ENCODE results near the gene GNRH2. TPM values are rescaled to one million over a fixed set of nuclear protein-coding genes. Genes with fewer than 3 reads are reported as not detected.

GNRH2 gene
- total and polyA plus RNA-seq, 2 of the 8 experiments (the other 6 are each of a cell fraction or from before 2014, with no cell fraction given): 0.09 to 0.82 TPM

DNA sequence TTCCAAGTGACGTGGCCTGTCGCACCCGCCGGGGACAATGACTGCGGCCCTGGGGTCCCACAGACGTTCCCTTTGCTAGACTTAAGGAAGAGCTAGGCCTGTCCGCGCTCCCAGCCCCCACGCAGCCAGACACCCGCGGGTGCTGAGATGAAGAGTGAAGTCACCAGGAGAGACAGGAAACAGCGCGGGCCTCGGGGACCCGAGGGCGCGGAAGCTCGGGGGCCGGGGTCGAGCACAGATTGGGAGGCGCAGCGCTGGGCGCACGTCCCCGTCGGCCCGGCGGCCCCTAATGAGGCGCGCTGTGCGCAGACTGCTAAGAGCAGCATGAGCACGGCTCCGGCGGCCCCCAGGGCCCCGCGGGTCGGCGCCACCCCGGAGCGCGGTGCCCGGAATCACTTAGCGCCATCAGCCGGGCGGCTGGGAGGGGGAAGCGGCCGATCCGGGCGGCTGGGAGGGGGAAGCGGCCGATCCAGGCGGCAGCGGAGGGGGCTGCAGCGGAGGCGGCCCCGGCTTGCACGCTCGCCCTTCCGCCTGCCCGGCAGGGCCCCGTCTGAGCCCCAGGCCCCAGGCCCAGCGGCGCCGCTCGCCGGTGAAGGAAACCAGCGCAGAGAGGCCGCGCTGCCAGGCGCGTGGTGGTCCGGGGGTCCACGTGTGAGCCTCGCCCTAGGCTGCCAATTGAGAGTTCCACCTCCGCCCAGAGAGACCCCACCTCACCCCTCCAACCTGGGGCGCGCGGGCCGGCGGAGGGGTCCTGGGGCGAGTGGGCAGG is 49.4 kb downstream of the GNRH2 start:
- POLR2A ChIA-PET (ENCODE audit: partially characterized antibody): interaction anchor here (0.7 to 2.2 kb wide), 11 partner anchors 9 to 76 kb away, joined by 3 to 14 read pairs (median 3); partner anchors contain the start of genes AVP and OXT
- no peak overlapping the region for H2BK120ac ChIP-seq (replicated peaks; ENCODE audit: low read depth, low read length)
- FAIRE-seq: no peak
- H3K4me1 ChIP-seq (replicated peaks in 1 of 4; ENCODE audit: control insufficient read depth in 3 of 4, insufficient read depth in 4 of 4, low read length in 3 of 4): peaks cover 0 to 6% (median 2%) of the 10 kb centered on the region in 4 experiments; a peak in 2 of 7 replicates
- H3K14ac ChIP-seq (ENCODE audit: insufficient read length): peak overlapping the region; percentile 55
- no peak overlapping the region for H2AK5ac ChIP-seq (ENCODE audit: low read depth, low read length)
- H3K4me3 ChIP-seq (ENCODE audit: extremely low read depth in 1 of 4, insufficient read depth in 2 of 4, low read depth in 3 of 4, low read length in 4 of 4): peak overlapping the region; percentile 9 to 61 (median 35)
- no peaks in the 10 kb centered on the region for H3K79me1 ChIP-seq (ENCODE audit: low read depth, low read length)
- no peaks in the 10 kb centered on the region for H3K36me3 ChIP-seq (ENCODE audit: control insufficient read depth in 2 of 4, insufficient read depth in 4 of 4, low read length in 3 of 4)
- H2BK5ac ChIP-seq (ENCODE audit: low read depth, low read length): no peak overlapping the region
- H3K23ac ChIP-seq (ENCODE audit: insufficient read length): no peak overlapping the region
- DNase-seq (ENCODE audit: low read depth in 1 of 2, low spot score in 2 of 2): peak in 1 of 2 experiments; percentile 71
- H3K4me2 ChIP-seq (ENCODE audit: insufficient read depth in 1 of 2, low read depth in 2 of 2, low read length in 2 of 2): peak overlapping the region; percentile 58 to 78
- H4K20me1 ChIP-seq (replicated peaks in 1 of 2; ENCODE audit: control insufficient read depth in 1 of 2, insufficient read depth in 2 of 2, low read length in 2 of 2): no peaks in the 10 kb centered on the region
- no peaks in the 10 kb centered on the region for H3K79me2 ChIP-seq (ENCODE audit: control insufficient read depth in 1 of 2, insufficient read depth in 2 of 2, low read length in 2 of 2)
- H2BK15ac ChIP-seq (ENCODE audit: low read length): no peak overlapping the region
- H3K27ac ChIP-seq (ENCODE audit: low read depth, low read length): no peak overlapping the region
- H4K91ac ChIP-seq (replicated peaks; ENCODE audit: insufficient read length, low read length): peak overlapping the region; percentile 81
- no peak overlapping the region for H4K5ac ChIP-seq (ENCODE audit: insufficient read length, low read depth, low read length)
- peak overlapping the region; percentile 63; the same call in 1 of the 2 replicates for H2BK12ac ChIP-seq (ENCODE audit: low read depth, low read length)
- peak overlapping the region; percentile 78 for H3K18ac ChIP-seq (ENCODE audit: extremely low read depth, low read length)
- no peaks in the 10 kb centered on the region for H3K9me3 ChIP-seq (ENCODE audit: insufficient read depth in 2 of 2, low read depth in 1 of 2, low read length in 1 of 2)
- peak overlapping the region; percentile 91; the same call in 1 of the 2 replicates for H2AFZ ChIP-seq (ENCODE audit: low read length)
- WGBS, 2 experiments (ENCODE audit: extremely low coverage in 1 of 2, insufficient coverage in 1 of 2, insufficient read length in 1 of 2, insufficient replicate concordance in 2 of 2, low coverage in 1 of 2, low lambda C conversion rate in 2 of 2, missing lambda C conversion rate in 1 of 2): 14% methylated on average over 40 of the region's 81 CpGs; no CpG with 5 or more reads in 1 of the 2 experiments
- H2BK20ac ChIP-seq (ENCODE audit: low read length): no peak overlapping the region
- peaks cover 2 to 21% (median 13%) of the 10 kb centered on the region in 4 experiments for H3K27me3 ChIP-seq (replicated peaks in 1 of 4; ENCODE audit: control insufficient read depth in 3 of 4, extremely low read depth in 1 of 4, insufficient read depth in 3 of 4, low read length in 3 of 4)
- CTCF ChIA-PET (ENCODE audit: partially characterized antibody): interaction anchor here (0.9 to 5.5 kb wide), 6 partner anchors 13 to 39 kb away, joined by 3 to 48 read pairs (median 6); no protein-coding TSS in a partner anchor
- H3K23me2 ChIP-seq (ENCODE audit: low read depth, low read length): no peaks in the 10 kb centered on the region; the same call in 1 of the 2 replicates
- peak overlapping the region in 2 of 4 experiments; percentile 14 to 46; a peak in 2 of 7 replicates for H3K9ac ChIP-seq (replicated peaks in 1 of 4; ENCODE audit: extremely low read depth in 1 of 4, low read depth in 3 of 4, low read length in 3 of 4)
- H3K56ac ChIP-seq (replicated peaks; ENCODE audit: insufficient read length, low read depth, low read length): no peak overlapping the region
- H3K4ac ChIP-seq (replicated peaks; ENCODE audit: insufficient read length, low read depth, low read length): peak overlapping the region; percentile 97
- H4K8ac ChIP-seq (ENCODE audit: extremely low read depth, insufficient read depth, low read length): peak overlapping the region; percentile 89
- TF ChIP-seq CHD1 (IDR thresholded peaks at IDR 0.05; ENCODE audit: low read depth, low read length): no peak
- no peak for TF ChIP-seq SAP30 (IDR thresholded peaks at IDR 0.05; ENCODE audit: insufficient read depth, insufficient replicate concordance, low read length)
- no peak for TF ChIP-seq SP4 (IDR thresholded peaks at IDR 0.05; ENCODE audit: low read length)
- no peak for TF ChIP-seq CHD2 (IDR thresholded peaks at IDR 0.05; ENCODE audit: low read length)
- TF ChIP-seq CBX8 (IDR thresholded peaks at IDR 0.05; ENCODE audit: borderline replicate concordance, low read depth, low read length): no peak
- TF ChIP-seq TAF1 (IDR thresholded peaks at IDR 0.05; ENCODE audit: low read depth, low read length): 0 out of 2 replicates have a peak, but pooled peaks have one; percentile 43
- no peak for TF ChIP-seq NANOG (IDR thresholded peaks at IDR 0.05; ENCODE audit: insufficient read depth, low read depth, low read length, poor library complexity, severe bottlenecking)
- TF ChIP-seq BRCA1 (IDR thresholded peaks at IDR 0.05; ENCODE audit: low read depth, low read length): no peak
- TF ChIP-seq HDAC2 (IDR thresholded peaks at IDR 0.05; ENCODE audit: borderline replicate concordance in 1 of 2, low read depth in 2 of 2, low read length in 2 of 2): no peak
- TF ChIP-seq KDM4A (IDR thresholded peaks at IDR 0.05; ENCODE audit: low read depth, low read length, severe bottlenecking): peak; percentile 66
- TF ChIP-seq ASH2L (IDR thresholded peaks at IDR 0.05; ENCODE audit: low read length): peak; percentile 29
- TF ChIP-seq TEAD4 (IDR thresholded peaks at IDR 0.05; ENCODE audit: low read depth, low read length): no peak

Data from H1 (cell line).